Hypothalamus (tissue), 51 donors: ENCODE data around the gene GABBR2.

Experiments used
- DNase-seq, 51 donors: peaks; one replicate each; lab custom pipeline; 2025; lab: John Stamatoyannopoulos, UW

The GABBR2 gene

GRCh38 chr9:98335661-98336060 is 373.1 kb downstream of the GABBR2 start:
- no peak for DNase-seq

GRCh38 chr9:98334796-98335195 is 373.9 kb downstream of the GABBR2 start:
- DNase-seq = no peak

GRCh38 chr9:98333703-98334582 is 374.8 kb downstream of the GABBR2 start:
- no peak for DNase-seq

GRCh38 chr9:98332405-98332831 is 376.3 kb downstream of the GABBR2 start:
- no peak for DNase-seq

GRCh38 chr9:98331536-98332259 is 377.0 kb downstream of the GABBR2 start:
- DNase-seq = peak in 1 of 51 donors; percentile 41

- no peak for DNase-seq
Measured at GRCh38 chr9:98330831-98331230, 377.9 kb downstream of the GABBR2 start.

GRCh38 chr9:98329904-98330303 is 378.8 kb downstream of the GABBR2 start:
- DNase-seq = no peak

GRCh38 chr9:98329281-98329680 is 379.5 kb downstream of the GABBR2 start:
- DNase-seq = no peak

- DNase-seq = no peak
Measured at GRCh38 chr9:98328770-98329169, 380.0 kb downstream of the GABBR2 start.

- no peak for DNase-seq
Measured at GRCh38 chr9:98328141-98328540, 380.6 kb downstream of the GABBR2 start.

- DNase-seq = no peak
Measured at GRCh38 chr9:98327249-98327561, 381.5 kb downstream of the GABBR2 start.

GRCh38 chr9:98326459-98327248 is 382.1 kb downstream of the GABBR2 start:
- DNase-seq = no peak

GRCh38 chr9:98324801-98325200 is 383.9 kb downstream of the GABBR2 start:
- DNase-seq = no peak

- no peak for DNase-seq
Measured at GRCh38 chr9:98323831-98324135, 385.0 kb downstream of the GABBR2 start.

- no peak for DNase-seq
Measured at GRCh38 chr9:98323051-98323830, 385.5 kb downstream of the GABBR2 start.

- DNase-seq = no peak
Measured at GRCh38 chr9:98321269-98321668, 387.5 kb downstream of the GABBR2 start.

GRCh38 chr9:98318834-98319478 is 389.8 kb downstream of the GABBR2 start:
- no peak for DNase-seq

GRCh38 chr9:98318041-98318790 is 390.5 kb downstream of the GABBR2 start:
- no peak for DNase-seq

- DNase-seq = peak in 1 of 51 donors; percentile 52
Measured at GRCh38 chr9:98317134-98317857, 391.4 kb downstream of the GABBR2 start.
